A204.1 (cell line): Measurements from ENCODE around the gene PTPRM.

Source experiments
- FAIRE-seq: peaks from 2 replicates; lab custom pipeline; 2012; peaks lifted over from hg19 to GRCh38; lab: Jason Lieb, UNC

PTPRM gene

DNA sequence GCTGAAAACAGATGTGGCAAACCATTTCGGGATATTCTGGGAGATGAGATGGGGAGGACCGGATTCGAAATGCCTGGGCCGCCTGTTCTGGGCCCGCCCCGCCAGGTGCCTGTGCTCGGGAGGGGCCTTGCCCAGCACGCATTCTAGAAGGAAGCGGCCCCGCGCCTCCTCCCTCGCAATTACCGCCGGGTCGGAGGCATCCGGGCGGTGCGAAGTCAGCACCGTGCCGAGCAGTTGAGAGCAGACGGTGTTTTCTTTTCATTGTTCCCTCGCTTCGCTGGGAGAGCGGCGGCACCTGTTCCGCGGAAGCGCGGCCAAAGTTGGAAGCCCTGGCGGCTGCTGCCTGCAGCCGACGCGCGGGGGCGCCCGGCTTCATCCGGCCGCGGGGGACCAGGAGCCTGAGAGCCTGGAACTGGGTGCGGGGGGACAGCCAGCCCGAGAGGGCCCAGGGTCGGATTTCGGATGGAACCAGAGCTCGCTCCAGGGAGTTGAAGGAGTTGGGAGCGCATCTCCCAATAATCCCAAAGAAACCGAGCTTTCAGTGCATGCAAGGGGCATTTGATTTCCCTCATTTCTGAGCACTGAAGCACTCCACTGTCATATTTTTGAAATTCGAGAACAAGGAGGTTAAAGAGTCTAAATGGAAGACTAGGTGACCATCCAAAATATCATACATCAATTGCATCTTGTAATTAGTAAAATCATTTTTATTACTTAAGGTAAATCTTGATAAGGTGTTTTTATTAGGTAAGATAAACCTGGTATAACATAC is 800.3 kb downstream of the PTPRM start:
- no peak for FAIRE-seq

- FAIRE-seq: no peak
Observed at GRCh38 chr18:8368512-8369217, 801.5 kb downstream of the PTPRM start.

- no peak for FAIRE-seq
Observed at GRCh38 chr18:8373486-8373885, 806.4 kb downstream of the PTPRM start.

DNA sequence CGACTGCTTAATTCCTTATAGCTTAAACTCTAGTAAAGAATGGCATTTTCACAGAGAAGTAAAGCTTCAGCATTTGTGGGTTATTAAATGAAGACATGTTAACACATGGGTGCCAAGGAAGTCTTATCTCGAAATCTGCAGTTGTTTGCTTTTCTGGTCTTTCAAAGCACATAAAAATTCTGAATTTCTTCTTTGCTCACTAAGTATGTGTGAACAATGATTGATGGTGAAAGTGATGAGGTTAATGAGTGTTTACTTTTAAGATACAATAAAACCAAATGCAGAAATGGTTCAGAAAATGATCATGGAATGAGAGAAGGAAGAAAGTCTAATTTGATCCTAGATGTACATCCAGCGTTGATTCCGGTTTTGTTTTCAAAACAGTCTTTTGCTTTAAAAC is 807.6 kb downstream of the PTPRM start:
- FAIRE-seq: no peak

DNA sequence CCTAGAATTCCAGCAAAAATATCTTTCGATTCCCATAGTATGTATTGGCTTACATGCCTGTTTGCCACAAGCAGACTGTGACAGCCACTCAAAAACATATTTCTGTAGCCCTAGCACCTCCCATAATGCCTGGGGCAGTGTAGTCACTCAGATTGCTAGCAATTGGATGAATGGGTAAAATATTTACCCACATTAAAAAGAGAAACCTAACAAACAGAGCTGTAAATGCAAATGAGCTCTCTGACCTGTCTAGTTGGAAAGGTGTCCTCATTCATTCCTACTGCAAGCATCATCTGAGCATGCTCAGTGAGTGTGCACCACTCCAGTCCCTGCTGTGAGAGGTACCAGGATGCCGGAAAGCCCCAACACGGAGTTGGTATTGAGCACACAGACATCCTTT is 808.1 kb downstream of the PTPRM start:
- no peak for FAIRE-seq

GRCh38 chr18:8376113-8376512 is 809.0 kb downstream of the PTPRM start:
- no peak for FAIRE-seq

GRCh38 chr18:8379187-8379941 is 812.2 kb downstream of the PTPRM start:
- FAIRE-seq: no peak

DNA sequence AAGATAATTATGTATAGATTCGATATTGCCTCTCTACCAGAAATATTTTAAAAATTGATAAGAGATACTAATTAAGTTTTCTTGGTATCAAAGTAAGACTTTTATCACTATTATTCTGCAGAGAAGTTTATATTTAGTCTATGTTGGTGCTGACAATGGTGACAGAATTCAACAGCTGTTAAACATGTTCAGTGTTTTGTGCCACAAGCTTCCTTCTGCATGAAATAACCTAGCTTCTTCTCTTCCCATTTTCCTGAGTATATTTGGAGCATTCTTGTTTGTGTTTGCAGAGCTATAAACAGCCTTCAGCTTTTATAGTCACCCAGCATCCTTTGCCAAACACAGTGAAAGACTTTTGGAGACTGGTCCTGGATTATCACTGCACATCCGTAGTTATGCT is 812.9 kb downstream of the PTPRM start:
- FAIRE-seq: no peak

- no peak for FAIRE-seq
Observed at GRCh38 chr18:8380926-8381325, 813.8 kb downstream of the PTPRM start.

DNA sequence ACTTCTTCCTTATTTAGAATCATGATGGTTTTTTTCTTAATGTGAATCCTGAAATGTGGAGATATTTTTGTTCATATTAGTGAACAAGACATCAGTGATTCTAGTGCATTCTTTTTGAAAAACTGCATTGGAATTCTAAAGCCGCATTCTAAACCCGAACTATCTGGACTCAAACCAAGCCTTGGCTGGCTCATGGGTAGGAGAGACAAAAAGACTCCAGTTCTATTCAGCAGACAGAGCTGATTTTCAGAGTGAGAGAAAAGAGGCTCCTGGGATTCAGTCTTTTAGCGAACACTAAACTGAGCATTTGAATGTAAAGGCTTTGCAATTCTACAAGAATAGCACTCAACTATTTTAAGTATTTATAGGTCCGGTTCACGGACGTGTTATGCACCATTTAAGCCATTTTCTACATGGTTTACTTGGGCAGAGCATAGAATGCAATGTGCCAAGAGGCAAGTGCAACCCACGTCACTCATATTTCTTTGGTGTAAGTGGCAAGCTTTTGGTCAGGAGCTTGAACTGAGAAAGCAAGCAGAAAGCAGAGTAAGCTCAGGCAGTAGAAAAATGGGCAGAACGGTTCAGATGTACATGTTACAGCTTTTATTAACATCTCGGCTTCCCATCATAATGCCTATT is 814.8 kb downstream of the PTPRM start:
- no peak for FAIRE-seq

GRCh38 chr18:8385400-8385799 is 818.3 kb downstream of the PTPRM start:
- no peak for FAIRE-seq

- no peak for FAIRE-seq
Observed at GRCh38 chr18:8386669-8387380, 819.7 kb downstream of the PTPRM start.

DNA sequence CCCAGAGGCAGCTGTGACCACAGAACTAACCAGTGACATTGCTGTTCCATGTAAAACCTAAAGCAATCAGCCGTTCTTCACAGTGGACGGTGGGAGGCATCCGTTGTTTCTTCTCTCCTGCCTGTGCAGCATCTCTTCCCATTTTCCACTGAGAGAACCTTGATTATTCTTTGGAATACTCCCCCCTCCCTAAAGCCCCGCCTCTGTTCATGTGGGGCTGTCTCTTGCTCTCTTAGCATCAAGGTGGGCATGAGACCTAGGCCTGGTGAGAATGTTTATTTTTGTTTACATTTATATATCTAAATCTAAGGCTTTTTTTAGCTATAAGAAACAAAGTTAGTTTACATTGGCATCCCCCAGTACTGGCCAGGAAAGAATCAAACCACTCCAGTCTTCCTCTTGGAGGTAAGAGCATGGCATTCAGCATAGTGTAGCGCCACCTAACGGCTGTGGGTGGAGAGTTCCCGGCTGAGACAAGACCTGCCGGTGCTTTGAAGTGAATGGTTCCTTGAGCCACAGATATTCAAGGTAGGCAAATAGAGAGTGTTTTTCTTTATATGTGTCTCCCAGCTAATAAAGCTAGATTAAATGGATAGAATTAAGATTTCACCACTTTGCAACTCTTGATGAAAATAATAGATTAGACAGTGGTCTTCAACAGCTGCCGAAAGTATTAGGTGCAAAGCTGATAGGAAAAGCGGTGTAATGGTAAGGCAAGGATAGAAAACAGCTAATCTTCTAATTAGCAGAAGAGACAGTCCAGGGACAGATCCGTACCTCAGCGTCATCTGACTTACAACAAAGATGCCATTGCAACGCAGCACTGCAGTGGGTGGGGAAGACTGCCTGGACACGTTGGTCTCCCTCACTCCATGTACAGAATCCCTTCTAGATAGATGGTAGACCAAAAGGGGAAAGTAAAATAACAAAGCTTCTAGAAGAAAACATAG is 822.5 kb downstream of the PTPRM start:
- FAIRE-seq: peak; percentile 35

GRCh38 chr18:8391068-8391467 is 824.0 kb downstream of the PTPRM start:
- no peak for FAIRE-seq

DNA sequence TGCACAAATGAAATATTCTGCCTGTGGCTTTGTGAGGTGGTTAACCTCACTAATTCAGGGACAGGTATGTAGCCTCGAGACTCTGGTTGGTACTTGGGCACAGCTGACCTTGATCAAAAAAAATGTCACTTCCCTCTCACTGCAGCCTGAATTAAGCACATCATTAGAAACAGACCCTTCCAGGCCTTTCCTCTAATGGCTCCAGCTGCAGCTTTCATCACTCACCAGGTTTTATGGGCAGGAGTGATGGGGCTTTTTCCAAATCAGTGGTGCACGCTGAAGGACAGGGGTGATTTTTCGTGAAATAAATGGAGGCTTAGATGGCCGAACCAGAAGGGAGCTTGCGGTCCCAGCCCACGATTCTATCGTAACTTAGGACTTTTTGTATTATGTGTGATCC is 829.1 kb downstream of the PTPRM start:
- FAIRE-seq: no peak

- FAIRE-seq: no peak
Observed at GRCh38 chr18:8397034-8397433, 829.9 kb downstream of the PTPRM start.

DNA sequence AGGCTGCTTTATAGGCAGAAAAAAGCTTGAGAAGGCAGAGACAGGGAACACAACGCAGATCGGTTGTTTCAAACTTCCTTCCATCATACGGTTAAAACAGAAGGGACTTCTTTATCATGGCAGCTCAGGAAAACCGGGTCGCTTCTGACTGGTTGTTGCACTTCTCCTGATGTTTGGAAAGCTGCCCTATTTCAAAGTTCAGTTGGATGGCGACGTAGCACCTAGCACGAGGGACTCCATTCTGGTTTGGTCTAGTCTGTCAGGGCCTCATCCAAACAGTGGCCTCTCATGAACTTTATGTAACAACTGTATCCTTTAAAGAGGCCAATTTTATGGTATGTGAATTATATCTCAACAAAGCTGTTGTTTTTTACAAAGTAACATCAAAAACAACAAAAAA is 832.0 kb downstream of the PTPRM start:
- FAIRE-seq: no peak

- FAIRE-seq: no peak
Observed at GRCh38 chr18:8400193-8400752, 833.2 kb downstream of the PTPRM start.

DNA sequence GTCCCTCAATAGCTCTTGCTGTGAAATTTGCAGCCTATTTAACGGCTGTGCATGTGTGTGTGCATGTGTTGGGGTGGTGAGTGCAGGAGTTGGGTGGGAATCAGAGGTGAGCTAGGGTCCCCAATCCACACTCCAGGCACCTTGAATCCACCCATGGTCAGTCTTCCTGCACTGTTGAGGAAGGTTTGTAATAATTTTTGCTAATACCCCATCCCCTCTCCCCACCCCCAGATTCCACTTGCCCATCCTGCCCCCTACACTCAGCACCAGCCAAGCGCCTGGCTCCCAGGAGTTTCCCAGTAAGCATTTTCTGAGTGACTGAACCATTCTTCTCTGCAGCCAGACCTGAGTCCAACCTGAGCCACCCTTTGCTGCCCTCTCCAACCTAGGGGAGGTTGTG is 833.7 kb downstream of the PTPRM start:
- no peak for FAIRE-seq

- FAIRE-seq: no peak
Observed at GRCh38 chr18:8401606-8402005, 834.5 kb downstream of the PTPRM start.

DNA sequence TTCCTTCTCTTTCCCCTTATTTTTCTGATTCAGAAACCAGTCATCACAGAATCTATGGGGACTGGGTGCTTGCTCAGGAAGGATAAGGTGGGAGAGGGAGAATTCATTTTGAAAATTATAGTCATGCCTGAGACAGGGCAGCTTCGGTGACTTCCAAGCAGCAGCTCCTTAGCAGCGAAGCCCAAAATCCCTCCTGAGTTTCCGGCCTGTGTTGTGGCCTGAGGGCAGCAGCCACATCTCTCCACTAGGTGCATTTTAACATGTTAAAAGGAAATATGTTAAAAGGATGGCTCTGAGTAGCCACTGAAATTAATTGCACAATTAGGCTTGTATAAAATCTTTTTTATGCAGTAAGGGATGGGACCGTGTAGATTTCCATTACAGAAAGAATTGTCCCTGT is 835.1 kb downstream of the PTPRM start:
- FAIRE-seq: no peak
